GM18951 (cell line): Measurements from ENCODE around the gene SVIL.

Experiments
- POLR2A ChIP-seq: IDR thresholded peaks from 4 replicates; pipeline ENCODE4 v1.6.1; 2011; ENCODE audit warnings: mild to moderate bottlenecking; ENCODE audit not compliant: insufficient read length, insufficient read depth; ENCODE audit errors: extremely low read depth
- in situ Hi-C: fragments of 300-500 bp; cut with MboI; formaldehyde crosslinking; loops from one replicate; pipeline ENCODE4 v1.12.0; 2022; ENCODE audit warnings: low sequenced_read_pairs, mixed read lengths, inconsistent platforms; ENCODE audit not compliant: unreplicated experiment

The SVIL gene

GRCh38 chr10:29634764-29635625 is at the start of gene SVIL:
Gene SVIL, minus strand, starts transcription at chr10:29634971. Its CDS starts 79,913 bp downstream, at chr10:29555058.
- in situ Hi-C loops = no loop called here
- no peak for TF ChIP-seq POLR2A

GRCh38 chr10:29681676-29682448 is 47.1 kb upstream of the SVIL start:
- in situ Hi-C loops = no loop called here
- no peak for TF ChIP-seq POLR2A

- in situ Hi-C loops = no loop called here
Measured at GRCh38 chr10:29680091-29680490, 45.3 kb upstream of the SVIL start.

GRCh38 chr10:29676732-29677131 is 42.0 kb upstream of the SVIL start:
- TF ChIP-seq POLR2A = no peak

More at GRCh38 chr10:29680091-29680490, 45.3 kb upstream of the SVIL start:
- TF ChIP-seq POLR2A = no peak

GRCh38 chr10:29675984-29676383 is 41.2 kb upstream of the SVIL start:
- in situ Hi-C loops = no loop called here
- TF ChIP-seq POLR2A = no peak

More at GRCh38 chr10:29676732-29677131, 42.0 kb upstream of the SVIL start:
- in situ Hi-C loops = no loop called here

- TF ChIP-seq POLR2A = no peak
- in situ Hi-C loops = no loop called here
Measured at GRCh38 chr10:29671968-29672367, 37.2 kb upstream of the SVIL start.

- TF ChIP-seq POLR2A = no peak
- in situ Hi-C loops = no loop called here
Measured at GRCh38 chr10:29671228-29671780, 36.5 kb upstream of the SVIL start.

- TF ChIP-seq POLR2A = no peak
- in situ Hi-C loops = no loop called here
Measured at GRCh38 chr10:29670761-29671160, 36.0 kb upstream of the SVIL start.

- in situ Hi-C loops = no loop called here
- no peak for TF ChIP-seq POLR2A
Measured at GRCh38 chr10:29669149-29669548, 34.4 kb upstream of the SVIL start.

- in situ Hi-C loops = no loop called here
- TF ChIP-seq POLR2A = no peak
Measured at GRCh38 chr10:29668628-29669027, 33.9 kb upstream of the SVIL start.

- in situ Hi-C loops = no loop called here
- no peak for TF ChIP-seq POLR2A
Measured at GRCh38 chr10:29667191-29667590, 32.4 kb upstream of the SVIL start.

- no peak for TF ChIP-seq POLR2A
- in situ Hi-C loops = no loop called here
Measured at GRCh38 chr10:29666201-29666600, 31.4 kb upstream of the SVIL start.

- TF ChIP-seq POLR2A = no peak
- in situ Hi-C loops = no loop called here
Measured at GRCh38 chr10:29663718-29664117, 28.9 kb upstream of the SVIL start.
